GM19351 (cell line): ENCODE results near the gene GABRB2.
"Not testable (repeated sequence)": the region's sequence is repeated elsewhere in the genome, so short reads cannot be mapped to it uniquely, and the experiment has no call there.

Experiments used
- ATAC-seq: cut with Tn5 transposase; IDR thresholded peaks from one replicate; pipeline ENCODE4 v1.9.1; 2021; ENCODE audit warnings: mild to moderate bottlenecking, moderate library complexity; ENCODE audit not compliant: unreplicated experiment

The GABRB2 gene

DNA sequence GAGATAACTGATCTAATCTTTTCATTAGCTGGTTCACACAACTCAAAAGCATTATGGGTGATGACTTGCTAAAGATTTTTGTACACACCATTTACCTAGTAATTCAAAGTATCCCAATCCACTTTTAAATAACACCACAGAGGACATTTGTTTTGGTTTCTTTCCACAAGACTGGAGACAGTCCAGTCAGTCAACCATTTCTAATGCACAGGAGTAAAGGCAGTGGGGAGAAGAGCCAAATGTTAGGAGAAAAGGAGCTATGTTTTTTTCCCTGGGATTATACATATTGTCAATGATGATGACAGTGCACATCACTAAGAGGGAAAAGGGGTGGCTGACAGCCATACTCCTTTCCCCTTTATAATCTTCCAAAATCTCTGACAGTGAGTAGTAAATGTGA, 240.9 kb downstream of the GABRB2 start:
- no peak for ATAC-seq

DNA sequence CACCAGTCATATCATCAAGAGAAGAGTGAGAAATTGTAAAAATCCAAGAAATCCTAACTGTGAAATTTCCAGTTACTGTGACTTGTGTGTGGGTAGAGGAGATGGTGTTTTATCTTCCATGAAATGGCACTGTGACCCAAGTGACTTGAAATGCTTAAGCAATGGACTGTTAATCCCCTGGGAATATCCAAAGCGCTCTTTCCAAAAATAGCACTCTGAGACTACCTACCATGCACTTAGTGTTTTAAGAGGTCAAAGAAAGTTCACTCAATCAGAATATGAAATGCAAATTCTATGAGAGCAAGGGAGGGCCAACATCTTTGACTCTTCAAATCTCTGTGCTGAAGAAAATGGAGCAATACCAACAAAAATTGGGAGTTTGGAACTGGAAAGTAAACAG, 244.0 kb downstream of the GABRB2 start:
- no peak for ATAC-seq

DNA sequence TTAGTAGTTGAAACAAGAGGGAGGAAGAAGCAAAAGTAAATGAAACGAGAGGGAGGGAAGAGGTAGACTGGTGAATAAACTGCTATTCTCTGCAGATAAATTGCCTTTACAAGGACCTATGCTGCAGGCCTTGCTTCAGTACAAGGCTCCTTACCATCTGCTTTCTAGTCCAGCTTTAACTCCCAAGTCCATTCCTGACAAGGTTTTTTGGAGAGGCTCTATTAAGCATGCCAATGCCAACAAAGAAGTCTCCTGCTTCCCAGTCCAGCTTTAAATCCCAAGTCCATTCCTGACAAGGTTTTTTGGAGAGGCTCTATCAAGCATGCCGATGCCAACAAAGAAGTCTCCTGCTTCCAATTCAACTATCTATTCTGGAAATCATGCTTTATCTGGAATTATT, 244.9 kb downstream of the GABRB2 start:
- ATAC-seq = no peak

GRCh38 chr5:161299053-161299452, 247.5 kb downstream of the GABRB2 start:
- ATAC-seq = peak; percentile 94

GRCh38 chr5:161297388-161297787, 249.1 kb downstream of the GABRB2 start:
- ATAC-seq = not testable (repeated sequence)

GRCh38 chr5:161295721-161296250, 250.7 kb downstream of the GABRB2 start:
- ATAC-seq = no peak

DNA sequence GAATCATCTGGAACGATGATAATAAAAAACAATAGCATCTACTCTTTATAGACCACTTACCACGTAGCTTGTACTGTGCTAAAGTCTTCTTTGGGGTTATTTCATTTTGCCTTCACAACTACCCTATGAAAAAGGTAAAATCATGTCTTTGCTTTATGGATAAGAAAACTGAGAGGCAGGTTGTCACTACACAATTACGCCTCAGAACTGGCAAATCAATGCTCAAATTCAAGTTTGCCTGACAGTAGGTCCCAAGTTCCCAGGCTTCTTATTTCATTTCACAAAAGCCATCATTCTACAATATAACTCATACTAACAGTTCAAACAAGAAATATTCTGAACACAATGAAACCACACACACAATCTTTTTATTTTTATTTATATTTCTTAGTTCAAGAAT, 258.5 kb downstream of the GABRB2 start:
- no peak for ATAC-seq

DNA sequence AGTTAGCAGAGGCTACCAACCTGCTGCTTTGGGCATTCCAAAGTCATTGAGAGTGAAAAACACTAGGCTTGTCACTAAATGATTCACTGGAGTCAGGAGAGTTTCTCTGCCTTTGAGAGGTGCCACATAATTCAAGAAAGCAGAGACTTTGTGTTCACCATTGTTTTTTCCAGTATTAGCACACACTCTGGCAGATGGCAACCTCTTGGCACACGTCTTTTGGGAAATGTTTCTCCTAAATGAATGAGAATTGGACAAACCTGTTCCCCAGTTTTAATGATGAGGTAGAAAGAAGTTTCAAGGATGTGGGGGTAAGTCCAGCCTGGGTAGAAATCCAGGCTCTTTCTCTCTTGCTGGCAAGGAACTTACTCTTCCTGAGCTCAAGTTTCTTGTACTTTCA, 259.1 kb downstream of the GABRB2 start:
- no peak for ATAC-seq

GRCh38 chr5:161286066-161286655, 260.4 kb downstream of the GABRB2 start:
- peak; percentile 93 for ATAC-seq

GRCh38 chr5:161284445-161284844, 262.1 kb downstream of the GABRB2 start:
- no peak for ATAC-seq

DNA sequence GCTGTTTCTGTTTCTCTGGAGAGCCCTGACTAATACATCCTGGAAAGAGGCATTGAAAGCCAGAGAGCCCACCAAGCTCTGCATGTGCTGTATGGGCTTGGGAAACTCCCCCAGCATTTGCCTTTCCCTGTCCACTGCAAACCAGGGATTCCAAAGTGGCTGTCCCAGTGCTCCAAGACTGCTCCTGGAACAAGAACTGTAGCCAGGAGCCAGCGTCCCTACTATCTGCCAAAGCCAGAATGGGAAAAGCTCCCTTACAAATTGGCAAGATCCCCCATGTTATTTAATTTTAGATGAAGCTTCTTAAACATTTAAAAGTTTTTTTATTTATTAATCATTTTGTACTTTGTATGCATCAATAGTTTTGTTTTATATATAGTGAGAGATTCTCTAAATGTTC, 263.2 kb downstream of the GABRB2 start:
- no peak for ATAC-seq

DNA sequence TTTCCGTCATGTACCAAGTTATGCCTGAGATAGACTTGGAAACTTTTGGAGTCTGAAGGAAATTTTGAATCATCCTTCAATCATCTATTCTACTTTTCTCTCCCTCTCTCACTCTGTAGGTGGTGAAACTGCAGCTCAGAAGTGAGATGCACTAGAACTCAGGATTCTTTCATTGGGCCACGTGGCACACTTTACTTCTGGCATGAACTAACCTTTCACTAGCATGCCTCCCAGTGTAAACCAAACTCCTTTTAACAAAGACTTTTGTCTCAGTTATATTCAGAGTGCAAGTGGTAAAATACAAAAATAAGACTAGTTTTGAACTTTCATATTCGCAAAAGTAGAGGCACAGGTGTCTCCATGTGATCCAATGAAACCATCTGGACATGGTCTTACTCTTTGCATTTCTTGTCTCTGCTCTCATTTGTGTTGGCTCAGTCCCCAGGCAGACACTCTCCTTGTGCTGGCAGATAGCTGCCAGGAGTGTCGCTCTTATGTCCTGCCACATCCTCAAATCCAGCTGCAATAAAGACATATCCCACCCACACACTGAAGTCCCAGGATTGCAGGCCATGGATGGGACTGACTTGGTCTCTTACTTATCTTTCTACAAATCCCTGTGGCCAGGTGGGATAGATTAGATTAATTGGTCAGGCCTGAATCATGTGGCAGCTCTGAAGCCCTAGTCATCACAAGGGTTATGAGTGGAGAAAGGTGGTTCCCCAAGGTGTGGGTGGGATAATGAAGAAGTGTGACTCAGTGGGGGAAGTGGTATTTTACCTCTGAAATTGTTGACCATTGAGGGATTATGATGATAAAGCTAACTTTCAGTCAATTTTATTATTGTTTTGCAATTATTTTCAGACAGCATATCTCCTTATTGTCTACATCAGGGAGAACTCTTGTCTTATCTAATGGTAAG, 267.5 kb downstream of the GABRB2 start:
- peak; percentile 78 for ATAC-seq

DNA sequence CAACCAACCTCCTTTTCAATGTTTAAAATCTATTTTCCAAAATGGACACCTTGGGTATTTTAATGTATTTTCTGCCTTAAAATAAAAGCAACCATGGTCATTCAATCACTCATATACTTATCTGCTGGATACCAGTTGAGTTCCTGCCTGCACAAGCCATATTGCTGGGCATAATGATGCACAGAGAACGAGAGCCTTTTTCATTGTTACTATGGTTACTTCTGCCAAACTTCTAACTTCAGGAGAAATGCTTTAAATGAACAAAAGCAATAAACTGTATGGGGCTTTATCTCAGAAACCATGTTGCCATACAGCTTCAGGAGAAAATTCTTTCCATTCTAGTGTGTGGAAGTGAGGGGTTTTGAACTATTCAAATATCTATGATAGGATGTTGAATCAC, 269.5 kb downstream of the GABRB2 start:
- ATAC-seq = no peak

- no peak for ATAC-seq
These were observed 271.6 kb downstream of the GABRB2 start for GRCh38 chr5:161274951-161275350.

GRCh38 chr5:161273410-161273809, 273.1 kb downstream of the GABRB2 start:
- no peak for ATAC-seq

DNA sequence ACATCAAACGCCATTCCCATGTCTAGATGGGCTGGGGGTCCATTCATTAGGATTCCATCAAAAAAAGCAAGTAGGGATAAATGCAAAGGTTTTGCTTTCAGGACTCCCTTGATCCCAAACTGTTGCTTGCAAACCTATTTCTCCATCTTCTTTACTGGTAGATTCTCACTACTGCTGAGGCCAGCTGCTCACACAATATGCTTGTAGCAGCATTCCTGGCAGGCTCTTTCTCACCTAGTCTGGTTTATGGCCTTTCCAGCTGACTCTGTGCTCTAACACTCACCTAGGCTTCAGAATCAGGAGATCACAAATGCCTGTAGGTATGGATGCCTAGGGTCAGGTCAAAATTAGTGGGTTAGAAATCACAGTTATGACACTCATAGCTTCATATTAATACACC, 274.7 kb downstream of the GABRB2 start:
- ATAC-seq = no peak

DNA sequence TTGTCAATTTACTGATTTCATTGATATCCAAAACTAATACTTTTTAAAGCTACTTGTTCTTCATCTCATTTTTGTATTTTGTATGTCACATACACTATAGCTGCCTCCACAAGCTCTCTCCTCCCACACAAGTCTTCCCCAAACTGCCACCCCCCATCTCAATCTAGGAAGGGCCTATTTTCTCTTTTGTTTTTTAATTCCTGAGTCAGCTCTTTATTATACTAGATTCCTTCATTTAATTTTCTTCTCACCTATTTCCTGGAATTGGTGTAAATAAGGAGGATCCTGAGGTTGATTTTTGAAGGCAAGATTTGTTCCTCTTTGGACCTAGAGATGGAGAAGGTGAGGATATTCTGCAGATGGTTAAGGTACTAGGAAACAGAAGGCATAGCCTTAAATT, 277.4 kb downstream of the GABRB2 start:
- ATAC-seq = no peak

GRCh38 chr5:161266954-161267353, 279.6 kb downstream of the GABRB2 start:
- no peak for ATAC-seq

DNA sequence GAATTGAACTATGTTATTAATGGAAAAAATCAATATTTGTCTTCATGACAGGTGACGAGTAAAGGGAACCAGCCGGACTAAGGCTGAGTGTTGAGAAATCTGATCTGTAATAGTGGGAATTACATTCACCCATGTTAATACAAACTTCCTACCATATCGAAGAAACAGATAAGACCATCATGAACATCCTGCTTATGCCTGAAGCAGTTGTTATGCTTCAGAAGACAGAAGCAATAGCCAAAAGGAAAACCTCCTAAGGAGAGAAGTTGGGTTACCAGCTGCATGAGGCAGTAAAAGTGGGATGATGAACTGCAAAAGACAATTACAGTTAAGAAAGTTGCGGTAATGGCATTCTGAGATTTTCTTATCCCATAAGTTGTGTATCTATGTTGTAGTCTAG, 281.5 kb downstream of the GABRB2 start:
- no peak for ATAC-seq

- ATAC-seq = no peak
These were observed 283.3 kb downstream of the GABRB2 start for GRCh38 chr5:161263191-161263590.

- ATAC-seq = no peak
These were observed 284.7 kb downstream of the GABRB2 start for GRCh38 chr5:161261668-161262323.

GRCh38 chr5:161258438-161258837, 288.1 kb downstream of the GABRB2 start:
- peak; percentile 55 for ATAC-seq
